HFF-Myc (cell line): ENCODE results near the gene PDGFB.

Experiments
- DNase-seq: peaks from one replicate; pipeline ENCODE4 v3.0.0-alpha.2; 2011; ENCODE audit warnings: low read depth; ENCODE audit errors: extremely low read depth
- H3K4me3 ChIP-seq: replicated peaks from 2 replicates; pipeline ENCODE4 v1.5.1; 2011; ENCODE audit warnings: low read depth, mild to moderate bottlenecking, control low read depth, low read length
- CTCF ChIP-seq: IDR thresholded peaks from 2 replicates; pipeline ENCODE4 v1.5.1; 2012; ENCODE audit warnings: mild to moderate bottlenecking, low read depth, low read length, control low read depth; ENCODE audit errors: missing control alignments

Gene PDGFB

DNA sequence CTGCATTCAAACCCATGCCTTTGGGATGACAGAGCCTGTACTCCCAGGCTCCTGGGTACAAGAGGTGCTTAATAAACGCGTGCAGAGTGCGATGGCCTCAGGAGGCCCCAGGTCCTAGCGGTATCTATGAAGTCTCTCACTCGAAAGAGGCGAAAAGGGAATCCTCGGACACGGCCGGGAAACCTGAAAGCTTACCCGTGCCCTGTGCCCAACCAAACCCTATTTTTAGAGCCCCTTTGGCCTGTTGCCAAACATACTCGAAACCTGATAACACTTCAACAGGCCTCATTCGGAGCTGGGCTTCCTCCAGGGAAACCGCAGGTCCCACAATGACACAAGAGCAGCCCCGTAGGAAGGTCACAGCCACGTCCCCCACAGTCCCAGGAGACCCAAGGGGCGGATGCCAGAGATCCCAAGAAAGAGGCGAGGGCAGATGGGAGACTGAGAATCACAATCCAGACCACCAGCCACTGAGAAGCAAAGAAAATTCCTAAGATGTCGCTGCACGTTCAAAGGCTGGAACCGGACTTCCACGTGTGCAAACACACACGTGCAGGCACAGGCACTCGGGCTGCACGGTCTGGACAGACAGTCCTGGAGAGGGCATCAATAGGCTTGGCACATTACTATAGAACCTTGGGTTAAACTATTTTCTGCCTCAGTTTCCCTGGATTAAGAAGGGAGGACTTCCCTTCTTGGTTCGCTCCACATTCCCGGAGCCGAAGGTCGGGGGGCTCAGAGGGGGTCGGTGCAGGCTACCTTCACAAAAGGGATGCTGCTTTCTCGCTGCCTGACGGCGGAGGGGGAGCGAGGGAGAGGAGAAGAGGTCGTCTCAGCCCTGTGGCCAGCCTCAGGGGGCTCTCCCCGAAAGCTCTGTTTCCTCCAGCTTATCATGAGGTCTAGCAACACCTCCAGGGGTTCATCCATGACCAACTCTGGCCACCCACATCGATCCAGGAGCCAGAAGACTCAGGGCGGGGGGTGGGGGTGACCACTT lies 8.2 kb downstream of the PDGFB start:
- no peak overlapping the region for H3K4me3 ChIP-seq
- no peak for TF ChIP-seq CTCF
- DNase-seq: no peak

- no peak for DNase-seq
- TF ChIP-seq CTCF: no peak
Measured at GRCh38 chr22:39234867-39235687, 9.7 kb downstream of the PDGFB start.

GRCh38 chr22:39234472-39234787 lies 10.4 kb downstream of the PDGFB start:
- DNase-seq: no peak
- no peak overlapping the region for H3K4me3 ChIP-seq
- no peak for TF ChIP-seq CTCF

More at GRCh38 chr22:39234867-39235687, 9.7 kb downstream of the PDGFB start:
- H3K4me3 ChIP-seq: no peak overlapping the region

- TF ChIP-seq CTCF: no peak
- no peak for DNase-seq
- no peak overlapping the region for H3K4me3 ChIP-seq
Measured at GRCh38 chr22:39233710-39234471, 10.9 kb downstream of the PDGFB start.

DNA sequence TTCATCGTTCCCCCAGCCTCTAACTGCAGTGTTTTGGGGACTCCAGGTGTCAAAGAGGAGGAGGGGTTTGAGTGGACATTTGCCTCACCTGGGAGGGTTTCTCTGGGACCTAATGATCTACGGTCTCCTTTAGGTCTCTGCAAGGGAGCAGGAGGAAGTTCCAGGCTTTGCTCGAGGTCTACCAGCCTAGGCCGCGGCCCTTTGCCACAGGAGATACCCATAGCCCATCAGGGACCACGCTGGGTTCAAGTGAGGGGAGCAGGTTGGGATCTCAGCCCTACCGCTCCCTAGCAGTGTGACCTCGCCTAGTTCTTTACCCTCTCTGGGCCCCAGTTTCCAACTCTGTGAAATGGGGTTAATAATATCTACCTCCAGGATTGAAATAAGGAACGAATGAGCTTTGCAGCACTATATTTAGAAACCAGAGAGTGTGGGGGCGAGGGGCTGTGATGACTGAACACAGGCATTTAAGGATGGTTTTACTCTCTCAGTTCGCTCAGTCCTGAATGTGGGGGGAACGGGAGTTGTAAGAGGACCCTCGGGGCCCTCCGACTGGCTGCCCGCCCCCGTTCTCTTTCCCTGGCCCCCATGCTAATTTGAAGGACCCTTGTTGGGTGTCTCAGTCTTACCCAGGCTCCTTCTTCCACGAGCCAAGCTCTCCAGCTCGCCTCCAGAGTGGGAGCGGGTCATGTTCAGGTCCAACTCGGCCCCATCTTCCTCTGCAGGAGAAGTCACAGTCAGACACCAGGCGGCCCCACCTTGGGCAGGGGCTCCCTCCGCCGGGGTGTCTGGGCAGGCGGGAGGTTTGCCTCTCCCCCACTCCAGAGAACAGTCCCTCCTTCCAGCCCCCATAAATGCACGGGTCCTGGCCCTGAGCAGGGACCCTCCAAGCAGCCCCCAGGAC lies 11.7 kb downstream of the PDGFB start:
- TF ChIP-seq CTCF: no peak
- H3K4me3 ChIP-seq: no peak overlapping the region
- no peak for DNase-seq
